Endothelial cell of umbilical vein (primary cell): ENCODE measurements around the gene OR9Q1.

Experiments
- MYC ChIP-seq: IDR thresholded peaks from one replicate; pipeline ENCODE4 v1.6.1; 2011; ENCODE audit warnings: mild to moderate bottlenecking, low read depth, low read length
- POLR2A ChIP-seq: IDR thresholded peaks from 2 replicates; pipeline ENCODE4 v1.6.1; 2012; ENCODE audit warnings: low read depth, mild to moderate bottlenecking, control low read depth, low read length
- TF ChIP-seq, protein P1 (sequence below), 2 donors: IDR thresholded peaks; 1 replicate in 1 of 2; 2 replicates in 1 of 2; pipeline ENCODE4 v1.5.1; 2011; ENCODE audit warnings: low read length in 2 of 2, mild to moderate bottlenecking in 2 of 2, moderate library complexity in 2 of 2, control low read depth in 1 of 2, inconsistent platforms in 1 of 2, low read depth in 1 of 2; ENCODE audit not compliant: insufficient read depth in 1 of 2; ENCODE audit errors: extremely low read depth in 1 of 2
- TF ChIP-seq, protein P2 (sequence below): IDR thresholded peaks from 2 replicates; pipeline ENCODE4 v1.6.1; 2011; ENCODE audit not compliant: insufficient read depth, insufficient read length

DNA sequence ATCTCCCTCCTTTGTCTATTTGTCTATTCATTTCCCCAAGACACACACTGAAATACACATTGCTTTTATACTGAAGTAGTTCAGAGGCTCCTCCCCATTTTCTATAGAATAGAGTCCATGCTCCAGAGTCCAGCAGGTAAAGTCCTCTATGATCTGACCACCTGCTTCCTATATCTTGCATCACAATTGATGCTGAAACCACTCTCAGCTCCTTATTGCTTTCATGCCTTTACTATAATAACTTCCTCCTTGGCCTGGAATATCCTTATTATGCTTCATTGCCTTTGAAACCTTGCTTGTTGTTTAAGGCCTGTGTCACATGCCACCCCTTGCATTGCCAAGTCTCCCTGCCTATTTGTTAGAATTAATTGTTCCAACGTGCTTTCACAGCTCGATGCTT lies 19.7 kb downstream of the OR9Q1 start:
- TF ChIP-seq, protein P1, sequence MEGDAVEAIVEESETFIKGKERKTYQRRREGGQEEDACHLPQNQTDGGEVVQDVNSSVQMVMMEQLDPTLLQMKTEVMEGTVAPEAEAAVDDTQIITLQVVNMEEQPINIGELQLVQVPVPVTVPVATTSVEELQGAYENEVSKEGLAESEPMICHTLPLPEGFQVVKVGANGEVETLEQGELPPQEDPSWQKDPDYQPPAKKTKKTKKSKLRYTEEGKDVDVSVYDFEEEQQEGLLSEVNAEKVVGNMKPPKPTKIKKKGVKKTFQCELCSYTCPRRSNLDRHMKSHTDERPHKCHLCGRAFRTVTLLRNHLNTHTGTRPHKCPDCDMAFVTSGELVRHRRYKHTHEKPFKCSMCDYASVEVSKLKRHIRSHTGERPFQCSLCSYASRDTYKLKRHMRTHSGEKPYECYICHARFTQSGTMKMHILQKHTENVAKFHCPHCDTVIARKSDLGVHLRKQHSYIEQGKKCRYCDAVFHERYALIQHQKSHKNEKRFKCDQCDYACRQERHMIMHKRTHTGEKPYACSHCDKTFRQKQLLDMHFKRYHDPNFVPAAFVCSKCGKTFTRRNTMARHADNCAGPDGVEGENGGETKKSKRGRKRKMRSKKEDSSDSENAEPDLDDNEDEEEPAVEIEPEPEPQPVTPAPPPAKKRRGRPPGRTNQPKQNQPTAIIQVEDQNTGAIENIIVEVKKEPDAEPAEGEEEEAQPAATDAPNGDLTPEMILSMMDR (IDR thresholded peaks at IDR 0.05; ENCODE audit: extremely low read depth in 1 of 2, insufficient read depth in 1 of 2, low read depth in 1 of 2, low read length in 2 of 2): no peak
- TF ChIP-seq POLR2A (no peak), MYC (no peak)
- TF ChIP-seq, protein P2, sequence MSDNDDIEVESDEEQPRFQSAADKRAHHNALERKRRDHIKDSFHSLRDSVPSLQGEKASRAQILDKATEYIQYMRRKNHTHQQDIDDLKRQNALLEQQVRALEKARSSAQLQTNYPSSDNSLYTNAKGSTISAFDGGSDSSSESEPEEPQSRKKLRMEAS: no peak
